Measurements from ENCODE around the gene CNOT4.

The CNOT4 gene

GRCh38 chr7:135317676-135318325 lies 192.1 kb downstream of the CNOT4 start:
- H4K20me1 ChIP-seq (ENCODE audit: insufficient read depth), result no peaks in the 10 kb centered on the region
- no peak overlapping the region for H3K4me2 ChIP-seq
- H3K4me3 ChIP-seq (IDR thresholded peaks at IDR 0.05; ENCODE audit: insufficient read depth, low read depth, low read length), result no peak overlapping the region
- H3K79me2 ChIP-seq (ENCODE audit: insufficient read depth, low read depth), result no peaks in the 10 kb centered on the region
- no peaks in the 10 kb centered on the region for H3K36me3 ChIP-seq (ENCODE audit: insufficient read depth)
- H2AFZ ChIP-seq (ENCODE audit: low read depth), result no peak overlapping the region
- H3K27me3 ChIP-seq (ENCODE audit: insufficient read depth, low read depth), result no peaks in the 10 kb centered on the region
- TF ChIP-seq CTCF (conservative IDR thresholded peaks at IDR 0.05; ENCODE audit: low read depth, low read length), result no peak
- H3K4me1 ChIP-seq (ENCODE audit: low read depth, poor library complexity, severe bottlenecking), result no peaks in the 10 kb centered on the region
- H3K9ac ChIP-seq, result no peak overlapping the region
- no peak overlapping the region for H3K27ac ChIP-seq

- no peaks in the 10 kb centered on the region for H4K20me1 ChIP-seq (ENCODE audit: insufficient read depth)
- H2AFZ ChIP-seq (ENCODE audit: low read depth), result no peak overlapping the region
- H3K9ac ChIP-seq, result no peak overlapping the region
- H3K79me2 ChIP-seq (ENCODE audit: insufficient read depth, low read depth), result no peaks in the 10 kb centered on the region
- no peak overlapping the region for H3K4me3 ChIP-seq (IDR thresholded peaks at IDR 0.05; ENCODE audit: insufficient read depth, low read depth, low read length)
- no peak overlapping the region for H3K4me2 ChIP-seq
- TF ChIP-seq CTCF (conservative IDR thresholded peaks at IDR 0.05; ENCODE audit: low read depth, low read length), result no peak
- H3K36me3 ChIP-seq (ENCODE audit: insufficient read depth), result no peaks in the 10 kb centered on the region
- no peaks in the 10 kb centered on the region for H3K4me1 ChIP-seq (ENCODE audit: low read depth, poor library complexity, severe bottlenecking)
- H3K27me3 ChIP-seq (ENCODE audit: insufficient read depth, low read depth), result no peaks in the 10 kb centered on the region
- no peak overlapping the region for H3K27ac ChIP-seq
Measured at GRCh38 chr7:135316648-135317313, 193.1 kb downstream of the CNOT4 start.

- H4K20me1 ChIP-seq (ENCODE audit: insufficient read depth), result no peaks in the 10 kb centered on the region
- no peaks in the 10 kb centered on the region for H3K4me1 ChIP-seq (ENCODE audit: low read depth, poor library complexity, severe bottlenecking)
- no peak overlapping the region for H3K4me2 ChIP-seq
- no peaks in the 10 kb centered on the region for H3K79me2 ChIP-seq (ENCODE audit: insufficient read depth, low read depth)
- no peak overlapping the region for H3K4me3 ChIP-seq (IDR thresholded peaks at IDR 0.05; ENCODE audit: insufficient read depth, low read depth, low read length)
- H3K27ac ChIP-seq, result no peak overlapping the region
- no peaks in the 10 kb centered on the region for H3K36me3 ChIP-seq (ENCODE audit: insufficient read depth)
- no peak overlapping the region for H2AFZ ChIP-seq (ENCODE audit: low read depth)
- no peaks in the 10 kb centered on the region for H3K27me3 ChIP-seq (ENCODE audit: insufficient read depth, low read depth)
- H3K9ac ChIP-seq, result no peak overlapping the region
- no peak for TF ChIP-seq CTCF (conservative IDR thresholded peaks at IDR 0.05; ENCODE audit: low read depth, low read length)
Measured at GRCh38 chr7:135313971-135314370, 195.9 kb downstream of the CNOT4 start.
